ENCODE results near the gene NELL1.
A peak's percentile ranks its signal among the peaks of the same experiment; 100 is the strongest.

The NELL1 gene

DNA sequence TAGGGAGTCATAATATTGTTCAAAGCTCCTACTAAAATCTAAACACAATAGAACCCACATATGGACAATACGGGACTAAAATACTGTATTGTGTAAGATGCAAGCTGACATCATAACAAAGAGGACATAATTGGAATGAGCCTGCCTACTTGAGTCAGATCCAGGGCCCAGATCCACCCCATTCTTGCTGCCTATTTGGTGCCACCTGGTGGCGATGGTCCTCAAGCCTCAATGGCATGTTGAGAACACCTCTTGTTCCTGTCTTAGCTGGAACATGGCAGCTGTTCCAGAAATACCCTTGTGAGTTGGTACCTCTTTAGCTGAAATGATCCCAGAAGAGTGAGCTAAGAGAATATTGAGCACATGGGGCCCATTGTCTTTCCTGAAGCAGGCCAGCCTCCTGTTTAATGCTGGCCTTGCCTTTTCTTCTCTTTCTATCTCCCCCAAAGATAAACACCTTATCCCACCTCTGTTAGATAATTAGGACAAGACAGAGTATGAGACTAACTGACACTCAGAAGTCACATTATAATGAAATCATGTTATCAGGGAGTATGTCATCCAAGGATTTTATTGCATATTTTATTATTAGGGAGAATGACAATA lies 842.6 kb downstream of the NELL1 start:
- TF ChIP-seq, protein P1, sequence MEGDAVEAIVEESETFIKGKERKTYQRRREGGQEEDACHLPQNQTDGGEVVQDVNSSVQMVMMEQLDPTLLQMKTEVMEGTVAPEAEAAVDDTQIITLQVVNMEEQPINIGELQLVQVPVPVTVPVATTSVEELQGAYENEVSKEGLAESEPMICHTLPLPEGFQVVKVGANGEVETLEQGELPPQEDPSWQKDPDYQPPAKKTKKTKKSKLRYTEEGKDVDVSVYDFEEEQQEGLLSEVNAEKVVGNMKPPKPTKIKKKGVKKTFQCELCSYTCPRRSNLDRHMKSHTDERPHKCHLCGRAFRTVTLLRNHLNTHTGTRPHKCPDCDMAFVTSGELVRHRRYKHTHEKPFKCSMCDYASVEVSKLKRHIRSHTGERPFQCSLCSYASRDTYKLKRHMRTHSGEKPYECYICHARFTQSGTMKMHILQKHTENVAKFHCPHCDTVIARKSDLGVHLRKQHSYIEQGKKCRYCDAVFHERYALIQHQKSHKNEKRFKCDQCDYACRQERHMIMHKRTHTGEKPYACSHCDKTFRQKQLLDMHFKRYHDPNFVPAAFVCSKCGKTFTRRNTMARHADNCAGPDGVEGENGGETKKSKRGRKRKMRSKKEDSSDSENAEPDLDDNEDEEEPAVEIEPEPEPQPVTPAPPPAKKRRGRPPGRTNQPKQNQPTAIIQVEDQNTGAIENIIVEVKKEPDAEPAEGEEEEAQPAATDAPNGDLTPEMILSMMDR (IDR thresholded peaks at IDR 0.05), result peak; percentile 72

DNA sequence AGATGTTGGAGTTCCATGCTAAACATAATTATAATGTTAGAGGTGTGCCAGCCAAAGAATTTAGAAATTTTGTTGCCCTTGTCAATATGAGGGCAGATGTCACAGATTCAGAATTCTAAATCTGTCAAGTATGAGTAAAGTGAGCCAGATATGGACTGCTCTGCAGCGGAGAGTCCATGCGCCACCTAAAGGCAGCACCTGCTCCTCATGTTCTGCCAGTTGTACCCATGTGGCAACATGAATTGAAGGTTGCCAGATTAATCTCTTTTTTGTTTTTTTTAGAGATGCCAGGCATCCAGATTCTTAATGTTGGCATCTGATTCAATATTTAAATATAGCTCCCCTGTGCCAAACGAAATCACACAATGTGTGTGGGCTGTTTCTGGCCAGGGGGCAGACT lies 844.9 kb downstream of the NELL1 start:
- TF ChIP-seq, protein P1 (IDR thresholded peaks at IDR 0.05), result peak; percentile 59

DNA sequence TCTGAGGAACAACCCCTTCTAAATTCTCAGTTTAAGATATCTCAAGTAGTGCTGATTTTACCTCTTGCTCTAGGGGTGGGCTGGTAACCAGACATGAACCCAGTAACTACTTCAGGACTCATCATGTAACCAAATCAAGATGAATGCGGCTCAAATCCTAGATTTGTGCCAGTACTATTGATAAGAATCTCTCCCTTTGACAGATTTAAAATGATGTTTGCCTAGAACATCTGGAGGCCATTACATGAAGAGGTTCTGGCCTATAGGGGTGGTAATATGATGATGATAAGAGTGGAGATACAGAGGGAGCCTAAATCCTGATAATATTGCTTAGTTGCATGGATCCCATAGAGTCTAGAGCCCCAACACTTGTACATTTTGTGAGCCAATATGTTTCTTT lies 850.9 kb downstream of the NELL1 start:
- TF ChIP-seq, protein P1 (IDR thresholded peaks at IDR 0.05), result no peak

GRCh38 chr11:21529187-21529586 lies 859.8 kb downstream of the NELL1 start:
- TF ChIP-seq, protein P1 (IDR thresholded peaks at IDR 0.05), result no peak

DNA sequence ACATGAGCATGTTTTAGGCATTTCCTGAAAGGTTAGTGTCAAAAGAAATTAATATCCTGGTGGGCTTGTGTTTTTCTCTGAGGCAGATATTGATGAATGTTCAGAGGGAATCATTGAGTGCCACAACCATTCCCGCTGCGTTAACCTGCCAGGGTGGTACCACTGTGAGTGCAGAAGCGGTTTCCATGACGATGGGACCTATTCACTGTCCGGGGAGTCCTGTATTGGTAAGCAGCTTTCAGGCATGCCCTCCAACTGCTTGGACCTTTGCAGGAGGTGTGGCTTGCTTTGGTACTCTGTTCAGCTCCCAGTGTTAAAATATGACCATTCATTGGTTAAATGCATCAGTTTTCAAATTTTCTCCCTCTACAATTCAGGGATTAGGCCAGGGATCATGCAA lies 864.9 kb downstream of the NELL1 start:
- TF ChIP-seq, protein P1 (IDR thresholded peaks at IDR 0.05), result no peak

- TF ChIP-seq, protein P1 (IDR thresholded peaks at IDR 0.05), result no peak
These were observed 868.6 kb downstream of the NELL1 start for GRCh38 chr11:21537980-21538379.

DNA sequence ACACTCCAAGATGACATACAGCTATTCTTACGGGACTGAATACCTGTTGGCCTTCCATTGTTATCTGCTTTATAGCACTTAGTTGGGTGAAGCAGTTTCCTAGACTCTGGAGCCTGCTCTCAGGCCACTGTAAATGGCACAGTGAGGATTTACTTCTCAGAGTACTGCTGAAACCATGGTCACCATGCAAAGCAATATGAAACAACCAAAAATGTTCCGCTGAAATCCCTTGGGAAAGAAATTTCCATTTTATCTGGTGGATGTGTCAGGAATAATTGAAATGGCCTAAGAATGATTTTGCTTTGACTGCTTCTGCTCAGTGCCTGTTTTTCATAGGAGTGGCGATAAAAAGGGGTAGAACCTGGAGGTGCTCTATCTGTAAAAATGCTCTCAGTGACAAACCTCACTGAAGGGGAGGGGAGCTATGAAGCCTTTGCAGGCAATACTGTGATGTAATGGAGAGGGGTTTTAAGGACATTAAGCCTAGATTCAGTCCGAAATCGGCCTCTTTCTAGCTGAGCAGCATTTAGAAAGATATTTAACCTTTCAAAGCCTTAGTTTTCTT lies 871.9 kb downstream of the NELL1 start:
- TF ChIP-seq, protein P1 (IDR thresholded peaks at IDR 0.05), result no peak

DNA sequence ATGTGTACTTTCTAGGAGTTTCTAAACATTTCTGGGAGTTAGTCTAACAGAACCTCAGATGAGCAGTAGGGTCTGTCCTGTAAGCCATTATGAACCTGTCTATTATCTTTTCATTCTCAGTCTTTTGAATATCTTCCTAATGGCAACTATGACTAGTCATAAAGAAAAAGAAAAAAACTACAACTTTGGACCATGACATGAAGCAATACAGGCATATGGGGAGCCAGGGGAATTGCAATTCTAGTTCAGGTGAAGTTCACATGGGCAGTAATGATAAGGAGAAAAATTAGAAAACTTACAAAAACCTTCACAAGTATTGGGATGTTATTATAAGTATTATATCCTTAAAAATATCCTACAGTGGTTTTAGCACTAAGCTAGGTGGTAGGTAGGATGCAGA lies 874.5 kb downstream of the NELL1 start:
- TF ChIP-seq, protein P1 (IDR thresholded peaks at IDR 0.05), result no peak

All from LNCAP (cell line).